ENCODE data around the gene CNOT6.
A peak's percentile ranks its signal among the peaks of the same experiment; 100 is the strongest.
"Not testable (repeated sequence)": the region's sequence is repeated elsewhere in the genome, so short reads cannot be mapped to it uniquely, and the experiment has no call there.

CNOT6 gene

GRCh38 chr5:180471866-180472265 lies 22.3 kb upstream of the CNOT6 start:
- no peak for DNase-seq

GRCh38 chr5:180472269-180472668 lies 21.9 kb upstream of the CNOT6 start:
- DNase-seq = no peak

- not testable (repeated sequence) for DNase-seq
These were observed 20.8 kb upstream of the CNOT6 start for GRCh38 chr5:180473386-180473785.

- no peak for DNase-seq
These were observed 19.6 kb upstream of the CNOT6 start for GRCh38 chr5:180474569-180474968.

- DNase-seq = not testable (repeated sequence)
These were observed 18.1 kb upstream of the CNOT6 start for GRCh38 chr5:180475969-180476524.

- DNase-seq = no peak
These were observed 9.4 kb upstream of the CNOT6 start for GRCh38 chr5:180484813-180485212.

- DNase-seq = no peak
These were observed 7.5 kb upstream of the CNOT6 start for GRCh38 chr5:180486636-180487149.

GRCh38 chr5:180487556-180487955 lies 6.6 kb upstream of the CNOT6 start:
- DNase-seq = no peak

GRCh38 chr5:180491496-180491895 lies 2.7 kb upstream of the CNOT6 start:
- DNase-seq = no peak

- DNase-seq = no peak
These were observed 1.8 kb upstream of the CNOT6 start for GRCh38 chr5:180492226-180492903.

- DNase-seq = peak in 1 of 2 experiments; percentile 54
These were observed 467 bp downstream of the CNOT6 start for GRCh38 chr5:180494510-180495181.

GRCh38 chr5:180495292-180495691 lies 1.1 kb downstream of the CNOT6 start:
- no peak for DNase-seq

GRCh38 chr5:180495991-180496741 lies 2.0 kb downstream of the CNOT6 start:
- DNase-seq = no peak

- not testable (repeated sequence) for DNase-seq
These were observed 2.6 kb downstream of the CNOT6 start for GRCh38 chr5:180496806-180497205.

GRCh38 chr5:180497865-180498264 lies 3.7 kb downstream of the CNOT6 start:
- DNase-seq = not testable (repeated sequence)

GRCh38 chr5:180498378-180498777 lies 4.2 kb downstream of the CNOT6 start:
- no peak for DNase-seq

- DNase-seq = no peak
These were observed 5.5 kb downstream of the CNOT6 start for GRCh38 chr5:180499684-180500083.

- not testable (repeated sequence) for DNase-seq
These were observed 6.1 kb downstream of the CNOT6 start for GRCh38 chr5:180500300-180500699.

- no peak for DNase-seq
These were observed 13.5 kb downstream of the CNOT6 start for GRCh38 chr5:180507661-180508060.

- no peak for DNase-seq
These were observed 21.1 kb downstream of the CNOT6 start for GRCh38 chr5:180515294-180515693.

- DNase-seq = not testable (repeated sequence)
These were observed 21.8 kb downstream of the CNOT6 start for GRCh38 chr5:180515974-180516373.

- no peak for DNase-seq
These were observed 22.3 kb downstream of the CNOT6 start for GRCh38 chr5:180516440-180516839.

- DNase-seq = no peak
These were observed 24.9 kb downstream of the CNOT6 start for GRCh38 chr5:180519098-180519497.

Measured in SW 1271 (cell line).